T-helper 2 cell (primary cell): ENCODE measurements around the gene MTR.
A peak's percentile ranks its signal among the peaks of the same experiment; 100 is the strongest.

Experiments used
- DNase-seq, 5 experiments: peaks; one replicate each; pipeline versions ENCODE4 v3.0.0 to v3.0.0-alpha.2; 2012 to 2022

The MTR gene

DNA sequence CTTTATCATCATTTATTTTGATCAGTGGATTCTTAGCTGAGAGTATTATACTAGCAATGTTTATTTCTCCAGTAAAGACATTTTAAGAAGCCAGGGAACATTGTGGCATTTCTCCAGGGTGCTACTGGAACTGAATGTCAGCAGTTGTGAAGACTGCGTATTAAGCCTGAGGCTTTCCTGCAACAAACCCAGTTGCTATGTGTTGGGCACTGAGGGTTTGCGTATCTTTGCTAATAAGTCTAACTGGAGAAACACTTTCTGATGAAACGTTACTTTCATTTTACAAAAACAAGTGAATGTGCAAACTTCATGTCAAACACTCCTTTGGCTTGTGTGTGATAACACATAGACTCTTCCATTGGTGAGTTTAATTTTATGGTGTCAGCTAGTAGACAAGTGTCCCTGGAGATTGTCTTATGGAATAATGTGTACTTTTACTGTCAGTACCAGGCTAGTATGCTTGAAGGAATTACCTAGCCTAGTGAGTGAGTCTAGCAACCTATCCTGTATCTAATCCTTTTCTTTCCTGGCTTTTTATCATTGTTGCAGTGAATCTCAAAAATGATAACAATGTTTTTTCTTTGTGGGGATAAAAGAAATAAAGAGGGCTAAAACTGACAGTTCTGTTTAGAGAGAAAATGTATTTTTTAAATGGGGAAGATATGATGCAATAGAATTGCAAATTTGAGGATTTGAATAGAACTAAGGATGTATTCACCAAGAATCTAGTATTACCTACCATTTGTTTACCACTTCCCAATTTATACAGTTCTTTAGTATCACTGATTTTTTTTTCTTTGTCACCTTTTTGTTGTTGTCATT lies 70.1 kb downstream of the MTR start:
- DNase-seq, result no peak

DNA sequence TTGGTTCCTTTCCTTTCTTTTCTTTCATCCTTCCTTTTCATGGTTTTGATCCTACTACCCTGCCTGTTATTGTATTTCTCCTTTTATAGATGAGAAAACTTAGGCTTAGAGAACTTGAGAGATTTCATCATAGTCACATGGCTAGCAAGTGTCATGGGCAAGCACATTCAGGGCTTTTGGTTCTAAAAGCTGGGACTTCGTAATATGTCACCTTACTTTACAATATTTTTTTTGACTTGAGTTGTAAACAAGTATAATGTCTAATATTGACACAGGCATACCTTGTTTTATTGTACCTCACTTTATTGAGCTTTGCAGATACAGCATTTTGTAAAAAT lies 70.7 kb downstream of the MTR start:
- DNase-seq, result no peak

DNA sequence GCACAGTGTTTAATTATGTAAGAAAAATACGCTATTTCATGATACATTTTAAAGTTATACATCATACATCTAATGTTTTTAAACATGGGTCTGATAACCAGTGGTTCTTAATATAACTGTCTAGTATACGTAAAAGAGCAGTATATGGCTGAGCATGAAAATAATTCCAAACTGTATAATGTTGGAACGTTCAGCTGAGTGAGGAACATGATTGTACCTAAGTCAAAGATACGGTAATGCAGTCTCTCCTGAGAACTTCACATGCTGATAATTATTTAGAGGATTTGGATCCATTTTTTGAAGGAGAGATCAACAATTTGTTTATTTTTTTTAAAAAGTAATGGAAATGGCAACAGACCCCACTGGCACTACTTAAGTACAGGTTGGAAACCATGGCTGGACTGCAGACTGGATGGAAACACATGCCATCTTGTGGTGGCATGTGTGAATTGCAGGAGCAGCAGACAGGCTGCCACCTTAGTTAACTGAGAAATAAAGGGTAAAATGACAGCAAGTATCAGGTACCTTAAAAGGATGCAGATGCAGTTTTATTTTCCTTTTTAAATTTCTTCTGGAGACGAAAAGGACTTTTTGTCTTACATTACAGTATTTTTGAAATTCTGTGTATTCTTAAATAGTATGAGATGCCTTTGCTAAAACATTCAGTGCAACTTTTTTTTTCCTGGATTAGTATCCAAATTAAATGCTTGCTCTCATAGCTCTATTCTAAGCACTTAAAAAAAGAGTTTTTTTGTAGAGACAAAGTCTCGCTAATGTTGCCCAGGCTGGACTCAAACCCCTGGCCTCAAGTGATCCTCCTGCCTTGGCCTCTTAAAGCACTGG lies 73.8 kb downstream of the MTR start:
- peak in 3 of 5 experiments; percentile 2 to 66 (median 6) for DNase-seq

DNA sequence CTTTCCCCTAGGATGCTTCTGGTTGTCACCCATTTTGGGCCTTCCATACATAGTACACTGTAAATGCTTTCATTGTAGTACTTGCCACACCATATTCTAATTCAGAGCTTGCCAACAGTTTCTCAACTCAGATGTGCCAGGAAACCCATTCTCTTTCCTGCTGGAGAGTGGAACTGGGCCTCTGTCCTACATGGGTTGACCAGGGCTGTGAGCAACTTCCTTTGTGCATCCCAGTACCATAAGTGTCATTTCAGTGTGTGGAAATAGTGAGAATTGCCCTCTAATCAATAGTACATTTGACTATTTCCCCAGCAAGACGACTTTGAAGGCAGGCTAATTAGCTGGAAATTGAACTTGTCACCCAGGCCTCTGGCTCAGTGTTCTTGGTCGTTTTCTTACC lies 74.8 kb downstream of the MTR start:
- no peak for DNase-seq

DNA sequence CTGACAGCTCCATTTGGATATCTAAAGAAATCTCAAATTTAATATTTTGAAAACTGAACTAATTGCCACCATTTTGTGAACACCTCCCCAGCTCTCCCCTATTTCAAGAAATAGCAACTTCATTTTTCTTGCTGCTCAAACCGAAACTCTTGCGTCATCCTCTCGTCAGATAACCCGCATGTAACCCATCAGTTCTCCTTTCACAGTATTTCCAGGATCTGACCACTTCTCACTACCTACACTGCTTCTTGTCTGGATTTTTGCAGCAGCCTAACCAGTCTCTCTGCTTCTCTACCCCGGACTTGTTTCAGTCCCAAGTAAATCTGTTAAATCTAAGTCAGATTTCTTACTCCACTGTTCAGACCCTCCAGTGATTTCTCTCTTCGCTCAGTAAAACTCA lies 75.6 kb downstream of the MTR start:
- peak in 1 of 5 experiments; percentile 26 for DNase-seq

DNA sequence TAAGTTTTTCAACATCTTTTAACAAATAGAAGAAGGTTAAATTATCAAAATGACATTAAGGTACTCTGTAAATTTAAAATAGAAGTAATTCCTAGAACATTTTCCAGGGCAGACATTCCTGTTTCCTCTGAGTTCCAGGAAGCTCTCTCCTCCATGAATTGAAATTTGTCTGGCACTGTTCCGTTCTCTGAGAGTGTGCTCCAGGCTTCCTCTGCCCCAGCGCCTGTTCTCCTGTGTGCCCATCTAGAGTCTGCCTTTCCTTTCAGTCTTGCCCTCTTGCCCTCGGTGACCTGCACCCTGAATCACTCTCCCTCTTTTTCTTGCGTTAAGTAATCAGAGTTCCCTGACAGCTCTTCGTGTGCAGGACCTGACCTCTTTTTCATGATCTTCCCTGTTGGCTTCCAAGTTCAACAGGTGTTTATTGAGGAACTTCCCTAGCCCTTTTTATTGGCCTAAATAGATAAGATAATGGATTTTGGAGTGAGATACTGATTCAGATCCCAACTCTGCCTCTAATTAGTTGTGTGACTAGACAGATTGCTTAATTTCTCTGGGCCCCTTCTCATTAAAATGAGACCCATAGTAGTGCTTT lies 77.1 kb downstream of the MTR start:
- no peak for DNase-seq

DNA sequence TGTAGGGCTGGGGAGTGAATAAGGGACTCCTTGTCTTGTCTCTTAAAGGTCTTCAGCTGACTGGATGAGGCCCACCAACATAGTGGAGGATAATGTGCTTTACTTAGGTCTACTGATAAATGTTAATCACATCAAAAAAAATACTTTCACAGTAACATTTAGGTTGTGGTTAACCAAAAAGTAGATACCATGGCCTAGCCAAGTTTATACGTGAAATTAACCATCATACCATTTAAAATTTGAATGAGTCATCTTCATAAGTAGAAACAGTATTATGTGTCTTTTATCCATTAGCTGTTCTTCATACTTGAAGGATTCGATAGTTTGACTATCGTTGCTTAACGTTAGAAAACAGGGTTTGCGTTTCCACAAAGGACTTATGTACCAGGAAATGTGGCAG lies 80.9 kb downstream of the MTR start:
- no peak for DNase-seq

DNA sequence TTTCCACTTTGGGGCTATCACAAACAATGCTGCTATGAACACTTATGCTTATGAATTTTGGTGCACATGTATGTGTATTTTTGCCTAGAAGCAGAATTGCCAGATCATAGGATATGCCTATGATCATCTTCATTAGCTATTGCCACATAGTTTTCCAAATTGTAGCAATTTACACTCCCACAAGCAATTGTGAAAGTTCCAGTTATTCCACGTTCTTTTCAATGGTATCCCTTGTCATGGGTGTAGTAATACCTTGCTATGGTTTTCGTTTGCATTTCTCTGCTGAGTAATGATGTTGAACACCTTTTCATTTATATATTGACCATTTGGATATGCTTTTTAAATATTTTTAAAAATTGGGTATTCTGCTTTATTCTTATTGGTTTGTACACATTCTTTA lies 82.6 kb downstream of the MTR start:
- no peak for DNase-seq

DNA sequence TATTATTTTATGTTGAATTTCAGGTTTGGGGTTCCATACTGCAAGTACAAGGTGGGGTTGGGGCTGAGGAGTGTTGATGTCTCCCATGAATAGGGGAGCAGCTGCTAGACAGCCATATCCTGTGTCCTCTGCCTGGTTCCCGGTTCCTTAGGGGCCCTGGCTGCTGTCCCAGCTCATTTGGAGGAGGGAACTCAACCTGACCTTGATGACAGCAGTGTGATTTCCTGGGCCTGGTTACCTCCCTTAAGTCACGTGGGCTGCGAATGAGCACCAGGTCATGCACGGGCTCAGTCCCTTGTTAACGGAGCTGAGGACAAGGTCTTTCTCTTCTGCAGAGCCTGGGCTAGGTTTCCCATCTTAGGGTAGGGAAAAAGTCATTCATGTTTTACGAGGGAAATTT lies 85.1 kb downstream of the MTR start:
- DNase-seq, result no peak

DNA sequence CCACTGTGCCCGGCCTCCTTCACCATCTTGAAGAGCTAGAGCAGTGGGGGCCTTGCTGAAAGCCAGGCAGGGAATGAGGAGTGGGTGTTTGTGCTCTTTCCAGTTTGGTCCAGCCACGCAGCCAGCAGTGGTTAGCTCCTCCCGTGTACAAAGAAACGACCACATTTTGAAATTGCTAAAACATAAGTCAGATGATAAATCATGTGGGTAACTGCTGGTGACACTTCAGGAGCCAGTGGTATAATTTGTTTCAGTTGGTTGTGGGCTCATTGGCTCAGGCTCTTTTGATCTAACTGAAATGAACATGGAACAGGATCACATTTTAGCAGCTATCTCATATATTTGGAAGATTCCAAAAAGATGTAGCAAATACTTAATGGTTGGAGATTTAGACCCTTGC lies 87.6 kb downstream of the MTR start:
- DNase-seq, result no peak

DNA sequence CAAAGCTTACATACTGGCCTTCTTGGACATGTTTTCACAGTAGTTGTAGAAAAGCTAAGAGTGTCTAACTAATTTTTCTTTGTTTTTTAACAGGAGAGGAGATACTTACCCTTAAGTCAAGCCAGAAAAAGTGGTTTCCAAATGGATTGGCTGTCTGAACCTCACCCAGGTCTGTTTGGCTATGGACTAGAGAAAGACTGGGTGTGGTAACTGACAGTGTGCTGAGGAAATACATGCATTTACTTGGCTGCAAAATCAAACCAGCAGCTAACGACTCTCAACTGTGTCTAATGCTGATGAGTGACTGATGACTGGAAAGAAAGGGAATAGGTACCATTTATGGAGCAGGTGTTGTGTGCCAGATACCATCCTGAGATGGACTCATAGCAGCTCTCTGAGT lies 91.1 kb downstream of the MTR start:
- no peak for DNase-seq

DNA sequence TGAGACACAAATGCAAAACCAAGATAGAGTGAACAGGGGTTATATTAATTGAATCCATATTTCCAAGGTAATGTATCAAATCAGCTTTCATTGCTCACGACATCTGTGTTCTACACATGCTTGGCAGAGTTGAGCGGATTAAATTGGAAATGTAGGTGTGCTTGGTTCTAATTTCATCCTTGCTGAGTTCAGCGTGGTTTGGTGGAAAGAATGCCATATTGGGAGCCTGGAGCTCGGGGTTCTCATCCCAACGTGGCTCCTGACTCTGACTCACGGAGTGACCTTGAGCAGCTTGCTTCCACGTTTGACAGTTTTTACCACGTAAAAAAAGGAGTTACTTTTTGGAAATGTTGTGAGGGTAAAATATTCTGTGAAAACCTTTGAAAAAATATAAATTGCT lies 92.0 kb downstream of the MTR start:
- no peak for DNase-seq

DNA sequence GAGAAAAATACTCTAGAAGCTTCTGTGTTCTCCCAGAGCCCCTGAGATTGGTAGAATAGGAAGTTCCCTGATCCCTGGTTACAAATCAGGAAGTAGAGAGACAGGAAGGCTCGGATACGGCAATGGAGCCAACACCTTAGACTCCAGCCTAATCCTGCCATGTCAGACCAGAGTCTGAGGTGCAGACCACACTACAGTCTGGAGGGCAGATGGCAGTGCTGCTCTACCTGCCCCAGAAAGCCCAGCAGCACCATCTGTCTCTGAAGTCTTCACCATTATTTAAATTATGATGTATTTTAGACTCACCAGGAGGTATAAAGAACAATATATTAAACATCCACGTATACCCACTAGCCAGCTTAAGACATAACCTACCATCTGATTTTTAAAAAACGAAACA lies 93.0 kb downstream of the MTR start:
- DNase-seq, result no peak

DNA sequence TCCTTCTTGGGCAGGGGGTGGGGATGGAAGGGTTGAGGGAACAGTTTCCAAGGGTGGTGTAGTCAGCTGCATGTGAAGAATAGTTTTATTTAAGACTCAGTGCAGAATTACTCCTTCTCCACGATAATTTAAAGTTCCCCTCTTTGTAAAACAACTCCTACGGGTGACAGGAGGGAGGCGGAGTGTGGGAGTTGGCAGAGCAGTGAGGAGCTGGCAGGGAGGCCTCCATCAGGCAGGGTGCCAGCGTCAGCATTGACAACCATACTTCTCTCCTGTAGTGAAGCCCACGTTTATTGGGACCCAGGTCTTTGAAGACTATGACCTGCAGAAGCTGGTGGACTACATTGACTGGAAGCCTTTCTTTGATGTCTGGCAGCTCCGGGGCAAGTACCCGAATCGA lies 93.8 kb downstream of the MTR start:
- DNase-seq, result no peak

DNA sequence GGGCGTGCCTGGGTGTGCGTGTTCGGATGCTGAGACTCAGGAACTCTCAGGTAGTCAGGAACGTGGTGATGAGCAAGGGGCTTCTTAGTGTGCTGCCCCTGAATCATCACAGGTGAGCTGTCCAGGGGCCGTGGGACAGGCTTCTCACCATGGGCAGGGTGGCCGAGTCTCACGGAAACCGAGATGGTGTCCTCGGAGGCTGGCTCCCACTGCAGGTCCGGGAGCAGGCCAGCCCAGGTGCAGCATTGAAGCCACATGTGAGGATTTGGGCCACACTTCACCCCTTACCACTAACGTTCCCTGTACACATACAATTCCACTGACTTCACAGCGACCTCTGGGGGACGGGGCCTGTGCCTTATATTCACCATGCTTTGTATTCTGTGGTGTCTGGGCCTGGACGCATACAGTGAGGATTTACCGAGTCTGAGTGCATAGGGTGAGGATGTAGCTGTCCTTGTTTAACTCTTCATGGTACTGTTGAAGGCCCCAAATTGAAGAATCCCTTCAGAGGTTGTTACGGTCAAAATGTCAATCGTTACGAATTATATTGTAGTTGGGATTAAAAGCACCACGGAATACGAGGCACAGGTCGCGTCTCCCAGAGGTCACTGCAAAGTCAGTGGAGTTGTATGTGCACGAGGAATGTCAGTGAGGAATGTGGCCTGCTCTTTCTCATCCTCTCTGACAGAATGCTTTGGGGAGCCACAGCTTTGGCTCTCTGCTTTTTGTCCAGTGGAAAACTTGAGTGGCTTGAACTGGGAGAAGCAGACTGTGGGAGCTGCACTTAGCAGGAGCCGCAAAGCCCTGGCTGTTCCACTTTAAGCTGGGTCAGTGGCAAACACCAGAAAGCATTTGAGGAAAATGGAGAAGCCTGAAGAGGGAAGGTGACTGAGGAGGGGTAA lies 95.3 kb downstream of the MTR start:
- DNase-seq, result no peak

DNA sequence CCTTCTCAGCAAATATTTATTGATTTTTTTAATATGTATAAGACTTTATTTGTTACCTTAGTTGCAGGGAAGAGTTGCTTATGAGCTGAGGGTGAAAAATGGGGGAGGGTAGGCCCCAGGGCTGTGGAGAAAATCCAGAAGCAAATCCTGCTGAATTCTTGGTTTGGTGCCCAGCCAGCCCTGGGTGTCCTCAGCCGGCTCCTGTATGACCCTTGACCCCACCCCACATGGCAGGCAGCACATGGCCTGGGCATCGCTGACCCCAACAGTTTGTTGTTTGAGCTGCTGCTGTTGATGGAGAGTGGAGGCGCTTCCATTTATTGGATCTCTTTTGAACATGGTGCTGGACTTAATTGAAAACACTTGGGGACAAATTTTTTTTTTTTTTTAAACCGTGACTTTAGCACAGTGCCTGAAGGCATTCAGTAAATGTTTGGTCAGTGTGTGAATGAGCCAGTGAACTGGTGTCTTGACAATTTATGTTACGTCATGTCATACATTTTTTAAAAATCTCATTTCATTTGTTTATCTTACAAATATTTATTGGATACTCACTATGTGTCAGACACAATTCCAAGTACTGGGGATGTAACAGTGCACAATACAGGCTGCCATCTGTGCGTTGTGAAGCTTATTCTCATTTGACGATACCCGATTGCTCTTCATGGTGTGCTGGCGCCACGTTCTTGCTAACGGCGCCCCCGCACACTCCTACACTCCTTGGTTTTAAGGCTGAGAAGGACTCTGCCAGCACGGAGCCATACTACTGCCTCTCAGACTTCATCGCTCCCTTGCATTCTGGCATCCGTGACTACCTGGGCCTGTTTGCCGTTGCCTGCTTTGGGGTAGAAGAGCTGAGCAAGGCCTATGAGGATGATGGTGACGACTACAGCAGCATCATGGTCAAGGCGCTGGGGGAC lies 98.8 kb downstream of the MTR start:
- no peak for DNase-seq

DNA sequence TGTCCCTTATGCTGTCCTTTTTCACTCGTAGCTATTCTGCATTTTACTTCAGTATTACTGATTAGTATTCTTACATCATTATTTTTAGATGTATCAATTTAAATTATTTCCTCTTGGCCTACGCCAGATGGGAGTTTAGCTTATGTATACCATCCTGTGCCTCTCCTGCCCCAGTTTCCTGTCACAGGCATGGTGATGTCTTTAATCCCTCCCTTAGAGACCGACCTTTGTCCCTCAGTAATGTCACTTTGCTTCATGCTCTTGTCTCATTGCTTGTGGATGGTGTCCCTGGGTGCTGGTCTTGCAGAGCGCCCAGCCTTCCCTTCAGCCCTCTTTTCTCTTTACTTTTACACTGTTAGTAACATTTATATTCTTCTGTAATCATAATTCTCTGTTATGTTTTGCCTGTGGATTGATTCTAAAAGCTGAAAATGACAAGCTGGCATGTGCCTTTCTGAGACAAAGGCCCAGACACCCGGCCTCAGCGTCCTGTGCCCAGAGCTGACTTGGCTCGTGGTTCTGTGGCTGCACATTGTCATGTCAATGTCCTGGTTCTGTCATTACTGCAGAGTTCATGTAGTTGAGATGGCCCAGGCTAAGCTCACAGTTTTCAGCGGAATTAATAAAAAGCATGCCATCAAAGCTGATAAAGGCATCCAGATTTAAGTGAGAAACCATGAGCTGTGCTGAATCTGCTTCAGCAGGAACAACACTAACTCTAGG lies 100.7 kb downstream of the MTR start:
- DNase-seq, result no peak

DNA sequence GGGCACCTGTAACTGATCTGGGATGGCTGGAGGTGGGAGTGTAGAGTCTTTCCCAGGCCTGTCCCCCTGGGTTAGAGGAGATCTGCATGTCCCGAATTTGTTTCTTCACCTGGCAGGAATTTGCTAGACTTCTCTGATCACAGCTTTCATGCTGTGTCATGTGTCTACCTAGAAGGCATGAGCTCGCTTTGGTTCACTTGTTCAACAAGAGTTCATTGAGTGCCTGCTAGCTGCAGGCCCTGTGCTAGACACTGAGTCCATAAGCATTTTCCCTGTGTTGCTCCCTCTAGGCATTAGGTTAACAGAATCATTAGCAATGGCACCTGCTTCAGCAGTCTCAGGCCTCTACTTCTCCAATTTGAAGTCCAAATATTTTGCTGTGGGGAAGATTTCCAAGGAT lies 101.6 kb downstream of the MTR start:
- DNase-seq, result no peak

DNA sequence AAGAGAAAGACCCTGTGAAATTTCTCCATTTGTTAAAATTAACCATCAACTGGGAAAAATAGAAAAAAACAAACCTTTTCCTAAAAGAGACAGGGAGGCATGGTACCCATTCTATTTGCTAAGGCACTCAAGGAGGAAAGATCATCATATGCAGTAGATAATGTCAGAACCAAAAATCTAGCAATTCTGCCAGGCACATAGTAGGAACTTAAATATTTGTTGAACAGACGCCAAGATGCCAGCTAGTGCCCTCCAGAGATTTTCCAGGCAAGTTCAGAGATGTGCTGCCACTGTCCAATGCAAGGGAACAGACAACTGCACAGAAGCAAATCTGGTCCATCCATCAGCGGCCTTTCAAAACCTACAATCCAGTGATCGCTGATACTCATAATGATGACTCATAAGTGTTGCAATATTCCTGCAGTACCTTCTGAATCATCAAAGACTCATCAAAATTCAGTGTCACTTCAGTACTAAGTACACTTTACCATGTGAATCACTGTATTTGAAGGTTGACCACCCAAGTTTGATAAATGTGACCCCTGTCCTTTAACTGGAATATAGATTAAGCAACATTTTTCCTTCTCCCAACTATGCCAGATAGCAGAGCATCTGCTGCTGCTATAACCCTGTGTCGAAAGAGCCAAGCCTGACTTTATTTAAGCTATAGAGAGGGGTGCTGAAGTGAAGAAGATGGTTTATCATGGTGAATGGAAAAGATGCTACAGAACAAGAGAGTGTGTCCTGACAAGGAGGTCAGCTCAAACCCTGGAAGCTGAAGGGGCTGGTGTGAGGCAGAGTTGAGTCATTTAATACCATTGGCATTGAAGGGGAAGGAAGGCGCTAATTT lies 110.0 kb downstream of the MTR start:
- no peak for DNase-seq

DNA sequence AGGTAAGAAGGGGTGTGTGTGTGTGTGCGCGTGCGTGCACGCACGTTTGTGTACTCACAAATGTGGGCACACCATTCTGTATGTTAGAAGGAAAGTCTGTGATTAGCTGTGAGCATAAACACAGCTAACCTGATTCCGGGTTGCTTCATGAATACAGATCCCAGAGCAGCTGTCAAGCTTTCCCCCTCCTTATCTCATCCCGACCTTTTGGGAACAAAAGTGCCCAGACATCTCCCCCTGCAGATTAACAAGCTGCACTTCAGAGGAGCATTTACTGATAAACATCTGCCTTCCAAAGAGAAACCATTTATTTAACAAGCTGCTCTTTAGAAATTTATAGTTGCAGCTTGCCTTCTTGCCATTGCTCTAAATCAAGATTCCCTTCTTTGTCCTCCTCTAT lies 112.1 kb downstream of the MTR start:
- no peak for DNase-seq
